ENCODE data around the gene AASDH.

GRCh38 chr4:56298236-56298635 is 89.1 kb downstream of the AASDH start:
- TF ChIP-seq CTCF (conservative IDR thresholded peaks at IDR 0.05; ENCODE audit: low read depth, low read length) = no peak
- no peak for TF ChIP-seq EZH2 (IDR thresholded peaks at IDR 0.05; ENCODE audit: low read length, unreplicated experiment)
- TF ChIP-seq EZH2phosphoT487 (IDR thresholded peaks at IDR 0.05; ENCODE audit: borderline replicate concordance, low read length) = no peak
